Measurements from ENCODE around the gene RSRC1.

GRCh38 chr3:158308236-158308928 is 198.5 kb downstream of the RSRC1 start:
- TF ChIP-seq, protein P1, sequence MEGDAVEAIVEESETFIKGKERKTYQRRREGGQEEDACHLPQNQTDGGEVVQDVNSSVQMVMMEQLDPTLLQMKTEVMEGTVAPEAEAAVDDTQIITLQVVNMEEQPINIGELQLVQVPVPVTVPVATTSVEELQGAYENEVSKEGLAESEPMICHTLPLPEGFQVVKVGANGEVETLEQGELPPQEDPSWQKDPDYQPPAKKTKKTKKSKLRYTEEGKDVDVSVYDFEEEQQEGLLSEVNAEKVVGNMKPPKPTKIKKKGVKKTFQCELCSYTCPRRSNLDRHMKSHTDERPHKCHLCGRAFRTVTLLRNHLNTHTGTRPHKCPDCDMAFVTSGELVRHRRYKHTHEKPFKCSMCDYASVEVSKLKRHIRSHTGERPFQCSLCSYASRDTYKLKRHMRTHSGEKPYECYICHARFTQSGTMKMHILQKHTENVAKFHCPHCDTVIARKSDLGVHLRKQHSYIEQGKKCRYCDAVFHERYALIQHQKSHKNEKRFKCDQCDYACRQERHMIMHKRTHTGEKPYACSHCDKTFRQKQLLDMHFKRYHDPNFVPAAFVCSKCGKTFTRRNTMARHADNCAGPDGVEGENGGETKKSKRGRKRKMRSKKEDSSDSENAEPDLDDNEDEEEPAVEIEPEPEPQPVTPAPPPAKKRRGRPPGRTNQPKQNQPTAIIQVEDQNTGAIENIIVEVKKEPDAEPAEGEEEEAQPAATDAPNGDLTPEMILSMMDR (IDR thresholded peaks at IDR 0.05; ENCODE audit: insufficient read depth, low read depth, low read length): no peak
- TF ChIP-seq EZH2 (IDR thresholded peaks at IDR 0.05; ENCODE audit: insufficient read depth, low read length): no peak

Measured in astrocyte (in vitro differentiated cells and primary cell).